ENCODE results near the gene MMP24.

The MMP24 gene

DNA sequence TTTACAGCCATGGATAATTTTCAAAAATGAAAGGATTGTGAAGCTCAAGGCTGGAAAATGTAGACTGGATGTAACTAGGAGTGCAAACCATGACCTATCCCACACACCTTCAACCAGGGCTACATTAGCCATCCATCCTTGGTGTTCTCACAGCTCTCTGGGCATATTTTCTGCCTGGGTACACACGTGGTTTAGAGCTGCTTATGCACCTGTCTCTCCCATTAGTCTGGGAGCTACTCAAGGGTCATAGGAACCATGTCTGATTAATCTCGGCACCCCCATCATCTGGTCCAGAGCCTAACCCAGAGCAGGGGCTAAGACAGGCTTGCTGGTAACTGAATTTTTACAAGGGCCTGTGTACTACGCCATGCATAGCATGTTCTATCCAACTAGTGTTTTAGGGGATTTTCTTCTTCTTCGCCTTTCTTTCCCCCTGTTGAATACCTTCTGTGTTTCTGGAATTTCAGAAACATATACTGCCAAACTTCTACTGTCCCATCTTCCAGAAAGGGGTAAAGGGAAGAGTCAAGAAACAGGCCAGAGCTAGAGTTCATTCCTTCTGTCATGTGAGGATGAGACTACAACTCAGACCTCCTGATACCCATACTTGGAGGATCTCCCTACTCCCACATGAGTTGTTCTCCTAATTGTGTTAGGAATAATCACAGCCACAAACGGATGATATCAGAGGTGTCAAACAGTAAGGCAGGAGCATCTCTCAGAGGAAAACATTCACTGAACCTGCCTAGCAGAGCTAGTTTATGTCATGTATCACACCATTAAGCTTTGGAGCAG is 91.1 kb downstream of the MMP24 start:
- Histone ChIP-seq H4K20me1 (ENCODE audit: insufficient read depth, low read length) (no peaks in the 10 kb centered on the region), H3K27ac (ENCODE audit: low read length) (no peak overlapping the region), H3K4me1 (ENCODE audit: low read length) (peaks cover 20% of the 10 kb centered on the region), H3K27me3 (ENCODE audit: low read depth, low read length) (no peaks in the 10 kb centered on the region), H2AFZ (ENCODE audit: low read depth, low read length) (no peak overlapping the region), H3K9me3 (ENCODE audit: insufficient read depth, low read length) (no peaks in the 10 kb centered on the region), H3K9ac (ENCODE audit: low read length) (no peak overlapping the region), H3K36me3 (replicated peaks; ENCODE audit: low read depth, low read length) (no peaks in the 10 kb centered on the region), H3K4me3 (ENCODE audit: low read length) (no peak overlapping the region), H3K79me2 (ENCODE audit: low read length) (no peaks in the 10 kb centered on the region), H3K4me2 (ENCODE audit: low read length) (no peak overlapping the region)
- no peak for TF ChIP-seq EZH2phosphoT487 (IDR thresholded peaks at IDR 0.05; ENCODE audit: low read depth)
- TF ChIP-seq, protein P1, sequence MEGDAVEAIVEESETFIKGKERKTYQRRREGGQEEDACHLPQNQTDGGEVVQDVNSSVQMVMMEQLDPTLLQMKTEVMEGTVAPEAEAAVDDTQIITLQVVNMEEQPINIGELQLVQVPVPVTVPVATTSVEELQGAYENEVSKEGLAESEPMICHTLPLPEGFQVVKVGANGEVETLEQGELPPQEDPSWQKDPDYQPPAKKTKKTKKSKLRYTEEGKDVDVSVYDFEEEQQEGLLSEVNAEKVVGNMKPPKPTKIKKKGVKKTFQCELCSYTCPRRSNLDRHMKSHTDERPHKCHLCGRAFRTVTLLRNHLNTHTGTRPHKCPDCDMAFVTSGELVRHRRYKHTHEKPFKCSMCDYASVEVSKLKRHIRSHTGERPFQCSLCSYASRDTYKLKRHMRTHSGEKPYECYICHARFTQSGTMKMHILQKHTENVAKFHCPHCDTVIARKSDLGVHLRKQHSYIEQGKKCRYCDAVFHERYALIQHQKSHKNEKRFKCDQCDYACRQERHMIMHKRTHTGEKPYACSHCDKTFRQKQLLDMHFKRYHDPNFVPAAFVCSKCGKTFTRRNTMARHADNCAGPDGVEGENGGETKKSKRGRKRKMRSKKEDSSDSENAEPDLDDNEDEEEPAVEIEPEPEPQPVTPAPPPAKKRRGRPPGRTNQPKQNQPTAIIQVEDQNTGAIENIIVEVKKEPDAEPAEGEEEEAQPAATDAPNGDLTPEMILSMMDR (IDR thresholded peaks at IDR 0.05; ENCODE audit: low read depth, low read length) = no peak

DNA sequence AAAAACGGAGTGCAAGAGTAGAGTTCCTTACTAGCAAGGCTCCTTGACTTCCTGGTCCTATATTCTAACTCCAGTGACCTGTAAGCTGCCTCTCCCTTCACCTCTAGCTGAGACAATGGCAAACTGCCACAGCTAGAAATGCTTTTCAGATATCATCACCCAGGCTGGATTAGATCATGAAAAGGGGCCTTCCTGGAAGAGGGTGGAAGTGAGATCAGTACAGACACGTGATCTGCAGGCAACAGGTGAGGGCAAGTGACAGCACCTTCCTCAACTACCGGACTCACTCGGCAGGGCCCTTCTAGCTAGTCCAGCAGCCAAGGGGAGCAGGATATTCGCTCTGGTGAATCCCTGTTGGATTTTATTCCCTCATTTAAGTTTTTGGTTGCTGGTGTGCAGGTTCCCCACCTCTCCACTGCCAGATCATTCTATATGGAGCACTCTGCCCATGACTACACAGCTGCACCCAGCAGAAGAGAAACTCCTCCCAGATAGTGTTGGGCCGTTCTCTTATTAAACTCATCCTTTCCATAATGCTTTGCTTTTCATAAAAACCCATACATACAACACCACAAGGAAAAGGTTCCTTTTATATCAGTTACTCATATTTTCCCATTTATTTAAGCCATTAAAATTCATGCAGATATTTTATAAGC is 92.1 kb downstream of the MMP24 start:
- H4K20me1 ChIP-seq (ENCODE audit: insufficient read depth, low read length) = no peaks in the 10 kb centered on the region
- no peak overlapping the region for H3K4me3 ChIP-seq (ENCODE audit: low read length)
- H3K9me3 ChIP-seq (ENCODE audit: insufficient read depth, low read length) = no peaks in the 10 kb centered on the region
- H3K9ac ChIP-seq (ENCODE audit: low read length) = no peak overlapping the region
- no peaks in the 10 kb centered on the region for H3K36me3 ChIP-seq (replicated peaks; ENCODE audit: low read depth, low read length)
- H3K79me2 ChIP-seq (ENCODE audit: low read length) = no peaks in the 10 kb centered on the region
- H3K4me2 ChIP-seq (ENCODE audit: low read length) = peak overlapping the region; percentile 10; the same call in 1 of the 2 replicates
- H2AFZ ChIP-seq (ENCODE audit: low read depth, low read length) = no peak overlapping the region
- no peaks in the 10 kb centered on the region for H3K27me3 ChIP-seq (ENCODE audit: low read depth, low read length)
- peaks cover 19% of the 10 kb centered on the region for H3K4me1 ChIP-seq (ENCODE audit: low read length)
- H3K27ac ChIP-seq (ENCODE audit: low read length) = no peak overlapping the region
- TF ChIP-seq, protein P1 (IDR thresholded peaks at IDR 0.05; ENCODE audit: low read depth, low read length) = no peak
- no peak for TF ChIP-seq EZH2phosphoT487 (IDR thresholded peaks at IDR 0.05; ENCODE audit: low read depth)

DNA sequence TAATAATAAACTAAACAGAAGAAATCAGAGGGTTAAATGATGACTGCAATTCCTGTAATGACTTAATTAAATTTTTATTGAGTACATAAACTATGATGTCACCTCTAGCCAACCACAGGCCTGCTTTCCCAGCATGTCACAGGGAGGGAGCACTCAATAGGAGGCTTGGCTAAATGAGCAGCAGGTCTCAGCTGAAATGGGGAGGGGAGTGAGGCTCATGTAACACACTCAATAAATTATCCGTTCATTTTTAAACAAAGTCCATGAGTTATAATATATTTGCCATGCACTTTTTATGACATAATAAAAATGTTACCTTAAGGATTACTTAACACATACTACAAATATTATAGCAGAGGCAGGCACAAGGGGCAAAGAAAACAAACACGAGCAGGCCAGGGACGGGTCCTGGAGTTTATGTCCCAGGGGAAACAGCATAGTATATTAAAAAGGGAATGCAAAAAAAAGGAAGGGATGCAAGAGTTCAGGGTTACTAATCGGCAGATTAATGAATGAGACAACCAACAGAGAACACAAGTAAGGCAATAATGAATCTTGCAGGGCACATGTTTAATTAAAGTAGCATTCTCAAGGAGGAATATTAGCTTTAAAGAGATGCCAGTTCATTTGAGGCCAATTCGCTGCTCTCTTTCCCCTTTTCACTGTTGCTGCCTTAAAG is 92.8 kb downstream of the MMP24 start:
- peaks cover 19% of the 10 kb centered on the region for H3K4me1 ChIP-seq (ENCODE audit: low read length)
- H4K20me1 ChIP-seq (ENCODE audit: insufficient read depth, low read length) = no peaks in the 10 kb centered on the region
- no peak overlapping the region for H3K4me2 ChIP-seq (ENCODE audit: low read length)
- H3K9me3 ChIP-seq (ENCODE audit: insufficient read depth, low read length) = no peaks in the 10 kb centered on the region
- no peaks in the 10 kb centered on the region for H3K36me3 ChIP-seq (replicated peaks; ENCODE audit: low read depth, low read length)
- H3K9ac ChIP-seq (ENCODE audit: low read length) = no peak overlapping the region
- H3K4me3 ChIP-seq (ENCODE audit: low read length) = no peak overlapping the region
- no peaks in the 10 kb centered on the region for H3K79me2 ChIP-seq (ENCODE audit: low read length)
- H3K27me3 ChIP-seq (ENCODE audit: low read depth, low read length) = no peaks in the 10 kb centered on the region
- no peak overlapping the region for H3K27ac ChIP-seq (ENCODE audit: low read length)
- no peak for TF ChIP-seq EZH2phosphoT487 (IDR thresholded peaks at IDR 0.05; ENCODE audit: low read depth)
- TF ChIP-seq, protein P1 (IDR thresholded peaks at IDR 0.05; ENCODE audit: low read depth, low read length) = no peak
- no peak overlapping the region for H2AFZ ChIP-seq (ENCODE audit: low read depth, low read length)

DNA sequence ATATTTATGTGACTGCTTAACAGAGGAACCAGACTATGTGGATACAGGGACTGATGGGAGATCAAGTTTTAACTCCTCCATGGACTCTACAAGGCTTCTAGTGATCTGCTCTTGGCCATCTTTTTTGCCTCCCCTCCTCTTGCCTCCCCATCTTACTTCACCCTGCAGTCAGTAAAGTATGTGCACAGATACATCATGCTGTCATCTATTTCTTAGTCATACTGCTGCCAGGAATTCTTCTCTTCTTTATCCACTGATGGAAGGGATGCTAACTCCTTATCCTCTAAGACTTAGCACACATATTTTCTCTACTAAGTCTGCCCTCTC is 93.3 kb downstream of the MMP24 start:
- TF ChIP-seq EZH2phosphoT487 (IDR thresholded peaks at IDR 0.05; ENCODE audit: low read depth) = no peak
- TF ChIP-seq, protein P1 (IDR thresholded peaks at IDR 0.05; ENCODE audit: low read depth, low read length) = no peak
- no peaks in the 10 kb centered on the region for H3K79me2 ChIP-seq (ENCODE audit: low read length)
- H3K4me2 ChIP-seq (ENCODE audit: low read length) = no peak overlapping the region
- no peaks in the 10 kb centered on the region for H3K36me3 ChIP-seq (replicated peaks; ENCODE audit: low read depth, low read length)
- no peaks in the 10 kb centered on the region for H3K27me3 ChIP-seq (ENCODE audit: low read depth, low read length)
- H3K4me3 ChIP-seq (ENCODE audit: low read length) = no peak overlapping the region
- no peak overlapping the region for H3K9ac ChIP-seq (ENCODE audit: low read length)
- no peaks in the 10 kb centered on the region for H3K9me3 ChIP-seq (ENCODE audit: insufficient read depth, low read length)
- H3K27ac ChIP-seq (ENCODE audit: low read length) = no peak overlapping the region
- peaks cover 19% of the 10 kb centered on the region for H3K4me1 ChIP-seq (ENCODE audit: low read length)
- H2AFZ ChIP-seq (ENCODE audit: low read depth, low read length) = no peak overlapping the region
- H4K20me1 ChIP-seq (ENCODE audit: insufficient read depth, low read length) = no peaks in the 10 kb centered on the region
